GM19240 (cell line): ENCODE measurements around the gene ABCA13.
A peak's percentile ranks its signal among the peaks of the same experiment; 100 is the strongest.

Experiments used
- DNase-seq: peaks from one replicate; pipeline ENCODE4 v3.0.0; 2011; ENCODE audit warnings: low spot score; ENCODE audit not compliant: insufficient read length

The ABCA13 gene

GRCh38 chr7:48225101-48225500 is 53.8 kb downstream of the ABCA13 start:
- DNase-seq: no peak

DNA sequence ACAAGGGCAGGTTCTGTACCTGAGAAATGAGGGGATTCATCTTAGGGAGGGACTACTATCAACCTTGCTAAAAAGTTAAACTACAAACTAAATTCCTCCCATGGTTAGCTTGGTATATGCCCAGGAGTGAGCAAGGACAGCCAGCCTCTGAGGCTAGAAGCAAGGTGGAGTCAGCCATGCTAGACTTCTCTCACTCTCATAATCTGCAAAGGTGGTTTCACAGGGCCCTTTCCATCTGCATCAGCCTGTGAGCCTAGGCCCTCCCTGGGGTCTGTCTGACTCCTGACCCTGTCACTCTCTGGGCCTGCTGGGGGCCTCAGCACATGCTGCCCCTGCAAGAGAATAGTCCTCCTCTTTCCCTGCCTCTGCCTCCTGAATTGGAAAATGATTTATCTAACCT is 66.1 kb downstream of the ABCA13 start:
- no peak for DNase-seq

- no peak for DNase-seq
Measured at GRCh38 chr7:48242846-48243245, 71.6 kb downstream of the ABCA13 start.

DNA sequence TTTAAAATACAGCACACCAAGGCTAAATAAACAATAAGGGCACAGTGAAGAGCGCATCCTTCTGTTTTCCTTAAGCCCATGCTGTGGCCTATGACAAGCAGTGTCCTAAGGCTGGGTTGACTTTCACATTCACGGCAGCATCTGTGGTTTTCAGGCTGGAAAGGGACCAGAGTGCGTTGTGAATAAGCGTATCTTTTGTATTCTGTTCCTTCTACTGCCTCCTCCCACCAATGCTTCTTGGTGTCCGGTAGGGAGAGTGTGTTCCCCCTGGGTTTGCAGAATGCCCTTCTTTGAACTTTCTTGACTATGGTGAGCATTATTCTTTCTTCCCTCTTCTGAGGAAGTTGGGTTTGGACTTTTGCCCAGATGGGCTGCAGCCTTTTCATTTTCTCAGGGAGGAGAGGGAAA is 73.6 kb downstream of the ABCA13 start:
- DNase-seq: no peak

DNA sequence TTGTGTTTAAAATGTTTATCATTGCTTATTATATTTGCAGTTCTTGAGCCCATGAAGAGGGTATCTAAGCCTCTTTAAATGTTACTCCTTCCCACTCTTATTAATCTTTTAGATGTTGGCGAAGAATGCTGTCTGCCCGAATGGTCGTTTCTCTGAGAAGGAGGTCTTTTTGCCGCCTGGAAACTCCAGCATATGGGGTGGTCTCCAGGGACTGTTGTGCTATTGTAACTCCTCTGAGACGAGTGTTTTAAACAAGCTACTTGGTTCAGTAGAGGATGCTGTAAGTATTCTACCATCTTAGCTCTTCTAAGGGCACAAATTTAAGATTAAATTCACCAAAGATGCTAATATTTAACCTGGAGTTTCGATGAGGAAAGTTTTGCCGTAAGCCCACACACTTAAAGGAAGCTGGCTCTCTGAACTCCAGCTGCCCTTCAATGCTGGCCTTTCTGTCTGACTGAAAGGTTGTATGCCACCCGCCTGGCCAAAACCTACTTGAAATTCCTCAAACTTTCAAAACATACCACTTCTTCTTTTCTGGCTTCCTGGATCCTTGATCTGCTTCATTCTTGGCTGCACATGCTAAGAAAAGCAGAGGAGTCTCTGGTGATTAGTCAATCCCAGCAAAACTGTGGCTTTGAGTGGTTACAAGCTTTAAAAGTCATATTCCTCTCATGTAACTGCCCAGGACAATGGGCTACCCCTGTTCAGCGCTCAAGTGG is 74.7 kb downstream of the ABCA13 start:
- DNase-seq: no peak

- no peak for DNase-seq
Measured at GRCh38 chr7:48249166-48249565, 77.9 kb downstream of the ABCA13 start.

- no peak for DNase-seq
Measured at GRCh38 chr7:48250441-48250951, 79.2 kb downstream of the ABCA13 start.

GRCh38 chr7:48251766-48252165 is 80.5 kb downstream of the ABCA13 start:
- DNase-seq: peak; percentile 10

DNA sequence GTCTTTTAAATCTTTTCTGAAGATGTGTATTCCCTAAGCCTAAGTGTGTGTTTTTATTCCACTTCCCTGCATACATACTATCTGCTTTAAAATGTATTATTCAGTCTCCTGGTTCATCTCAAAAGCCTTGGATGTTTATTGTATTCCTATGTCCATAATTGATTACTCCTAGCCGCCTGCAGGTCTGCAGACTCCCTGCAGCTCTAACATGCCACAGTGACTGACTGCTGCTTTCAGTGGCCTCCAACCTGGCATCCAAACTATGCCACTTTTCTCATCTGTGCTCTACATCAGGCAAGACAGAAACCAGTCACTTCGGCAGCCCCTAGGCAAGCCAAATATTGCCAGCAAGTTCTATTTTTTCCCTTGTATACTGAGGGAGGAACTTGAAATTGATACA is 81.7 kb downstream of the ABCA13 start:
- no peak for DNase-seq

DNA sequence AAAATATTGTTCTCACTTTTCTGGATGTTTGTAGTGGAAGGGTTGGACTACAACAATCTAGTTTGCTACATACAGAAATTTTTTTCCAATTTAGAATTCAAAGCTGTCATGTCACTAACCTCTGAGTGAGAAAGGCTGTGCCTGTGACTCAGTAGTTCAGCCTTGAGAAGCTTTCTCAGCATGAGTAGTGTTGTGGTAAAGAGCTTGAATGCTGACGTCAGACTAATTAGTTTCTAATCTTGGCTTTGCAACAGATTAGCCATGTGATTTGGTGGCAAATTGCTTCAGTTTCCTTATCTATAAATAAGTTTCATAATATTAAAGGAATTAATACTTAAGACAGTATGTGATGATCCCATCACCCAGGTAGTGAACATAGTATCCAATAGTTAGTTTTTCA is 83.8 kb downstream of the ABCA13 start:
- no peak for DNase-seq

DNA sequence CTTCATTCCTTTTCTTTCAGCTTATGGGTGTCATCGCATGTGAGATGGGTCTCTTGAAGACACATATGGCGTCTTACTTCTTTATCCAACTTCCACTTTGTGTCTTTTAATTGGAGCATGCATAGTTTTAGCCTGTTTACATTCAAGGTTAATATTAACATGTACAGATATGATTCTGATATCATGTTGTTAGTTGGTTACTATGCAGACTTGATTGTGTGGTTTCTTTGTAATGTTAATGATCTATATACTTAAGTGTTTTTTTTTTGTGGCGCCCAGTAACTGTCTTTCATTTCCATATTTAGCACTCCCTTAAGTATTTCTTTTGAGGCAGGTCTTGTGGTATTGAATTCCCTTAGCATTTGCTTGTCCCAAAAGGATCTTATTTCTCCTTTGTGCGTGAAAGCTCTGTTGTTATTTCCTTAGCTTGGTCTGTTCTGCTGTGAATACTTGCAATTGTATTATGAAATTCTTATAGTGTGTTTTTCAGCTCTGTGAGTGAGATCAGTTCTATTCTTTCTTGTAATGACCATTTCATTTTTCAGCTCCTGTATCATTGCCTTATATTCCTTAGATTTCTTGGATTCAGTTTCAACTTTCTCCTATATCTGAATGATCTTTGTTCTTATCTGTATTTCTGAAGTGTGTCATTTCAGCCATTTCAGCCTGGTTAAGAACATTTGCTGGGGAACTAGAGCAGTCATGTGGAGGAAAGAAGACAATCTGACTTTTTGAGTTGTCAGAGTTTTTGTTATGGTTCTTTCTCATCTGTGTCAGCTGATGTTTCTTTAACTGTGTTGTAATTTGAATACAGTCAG is 88.4 kb downstream of the ABCA13 start:
- no peak for DNase-seq

DNA sequence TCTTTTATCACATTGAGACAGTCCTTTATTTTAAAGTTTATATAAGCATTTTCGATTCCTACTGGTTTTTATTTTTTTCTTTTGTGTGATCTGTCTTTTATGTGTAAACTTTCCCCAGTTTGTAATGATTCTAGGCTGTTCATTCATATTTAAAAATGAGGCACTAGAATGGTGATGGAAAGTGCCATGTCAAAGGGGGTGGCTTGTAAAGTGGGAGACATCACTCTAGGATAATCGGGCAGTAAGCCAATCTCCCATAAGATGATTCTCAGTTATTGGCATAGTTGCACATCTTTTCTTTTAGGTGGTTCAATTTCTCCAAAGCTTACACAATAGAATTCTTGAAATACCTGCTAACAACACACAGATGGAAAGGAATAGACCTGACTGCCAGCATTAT is 90.4 kb downstream of the ABCA13 start:
- DNase-seq: no peak

- no peak for DNase-seq
Measured at GRCh38 chr7:48262606-48263310, 91.5 kb downstream of the ABCA13 start.

GRCh38 chr7:48263311-48263650 is 92.0 kb downstream of the ABCA13 start:
- DNase-seq: no peak

GRCh38 chr7:48269066-48269465 is 97.8 kb downstream of the ABCA13 start:
- DNase-seq: no peak

GRCh38 chr7:48274662-48275061 is 103.4 kb downstream of the ABCA13 start:
- no peak for DNase-seq

GRCh38 chr7:48279420-48279819 is 108.2 kb downstream of the ABCA13 start:
- DNase-seq: no peak

DNA sequence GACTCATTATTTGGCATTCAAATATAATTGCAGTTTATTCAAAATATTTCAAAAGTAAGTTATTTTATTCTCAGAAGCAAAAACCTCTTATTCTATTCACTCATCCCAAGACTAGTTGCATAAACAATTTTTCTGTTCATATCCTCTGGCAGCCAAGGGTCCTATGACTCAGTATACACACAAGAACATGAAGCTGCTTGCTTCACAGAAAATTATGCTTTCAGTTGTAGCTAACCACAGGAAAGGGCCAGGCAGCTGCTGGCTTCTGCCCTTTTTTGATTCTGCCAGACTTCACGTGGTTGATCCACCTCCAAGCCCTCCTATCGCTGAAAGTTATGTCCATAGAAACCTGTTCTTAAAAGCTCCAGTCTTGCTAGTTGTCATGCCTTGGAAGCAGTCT is 108.8 kb downstream of the ABCA13 start:
- no peak for DNase-seq

- DNase-seq: no peak
Measured at GRCh38 chr7:48285373-48285772, 114.1 kb downstream of the ABCA13 start.

- no peak for DNase-seq
Measured at GRCh38 chr7:48286836-48287235, 115.6 kb downstream of the ABCA13 start.

DNA sequence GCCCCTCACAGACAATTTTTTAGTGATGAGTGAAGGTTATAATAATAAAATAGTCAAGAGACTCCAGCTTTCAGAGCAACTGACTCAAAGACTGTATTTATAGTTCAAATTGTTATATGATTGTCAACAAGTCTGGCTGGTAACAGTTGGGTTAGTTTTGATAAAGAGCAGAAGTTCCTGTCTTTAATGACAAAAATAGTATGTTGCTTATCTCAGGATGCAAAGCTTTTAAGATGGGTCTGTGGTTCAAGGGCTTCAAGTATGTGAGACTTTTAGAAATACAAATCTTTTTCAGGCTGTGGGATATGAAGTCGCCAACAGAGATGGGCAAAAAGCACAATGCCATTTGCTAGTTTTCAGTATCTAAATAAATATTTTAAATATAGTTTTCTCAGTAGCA is 118.4 kb downstream of the ABCA13 start:
- DNase-seq: no peak

DNA sequence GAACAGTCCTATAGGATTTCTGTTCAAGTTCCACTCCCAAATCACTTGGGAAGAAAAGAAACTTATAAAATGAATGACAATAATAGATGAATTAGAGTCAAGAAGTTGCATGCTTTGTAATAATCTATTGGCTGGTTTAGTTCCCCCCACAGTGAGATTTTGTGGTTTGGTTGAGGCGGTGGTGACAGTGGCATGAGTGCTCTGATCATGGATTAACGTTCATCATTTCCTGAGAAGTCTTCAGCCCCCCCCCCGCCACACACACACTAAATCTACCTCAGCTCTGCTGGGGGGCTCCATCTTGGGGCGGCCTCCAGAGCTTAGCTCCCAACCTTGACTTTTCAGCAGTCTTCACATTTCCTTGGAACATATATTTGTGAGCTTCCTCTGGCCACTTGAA is 121.7 kb downstream of the ABCA13 start:
- DNase-seq: no peak
